GM23338 (cell line): ENCODE results near the gene CELF4.

Experiments
- POLR2AphosphoS5 ChIP-seq: IDR thresholded peaks from 2 replicates; pipeline ENCODE4 v1.6.1; 2016; ENCODE audit warnings: antibody characterized with exemption, low read depth
- TF ChIP-seq, protein P1 (sequence below), 2 experiments: fragments of 200-600 bp in 1 of 2; sonication (generic) in 1 of 2; conservative IDR thresholded peaks; 2 replicates each; pipeline versions ENCODE4 v1.5.1 to v1.6.1; 2016 to 2017; ENCODE audit warnings: antibody characterized with exemption in 2 of 2, low read depth in 2 of 2, mild to moderate bottlenecking in 2 of 2, moderate library complexity in 1 of 2

DNA sequence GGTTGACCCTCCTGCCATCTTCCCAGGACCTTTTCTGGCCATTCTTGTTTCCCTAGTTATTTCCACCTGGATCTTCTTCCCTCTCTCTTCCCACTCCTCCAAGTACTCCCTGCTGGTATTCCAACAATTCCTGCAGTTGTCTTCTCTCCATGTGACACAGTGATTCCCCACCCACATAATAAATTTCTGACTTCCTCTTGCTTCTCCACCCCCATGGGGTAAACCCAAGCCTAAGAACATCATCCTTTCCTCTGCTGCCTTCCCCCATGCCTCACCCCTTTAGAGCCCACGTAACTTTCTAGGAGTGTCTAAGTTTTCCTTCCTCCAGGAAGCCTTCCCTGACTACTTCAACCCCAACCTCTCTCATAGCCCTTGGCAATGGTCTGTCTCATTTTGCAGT, 72.6 kb downstream of the CELF4 start:
- TF ChIP-seq, protein P1, sequence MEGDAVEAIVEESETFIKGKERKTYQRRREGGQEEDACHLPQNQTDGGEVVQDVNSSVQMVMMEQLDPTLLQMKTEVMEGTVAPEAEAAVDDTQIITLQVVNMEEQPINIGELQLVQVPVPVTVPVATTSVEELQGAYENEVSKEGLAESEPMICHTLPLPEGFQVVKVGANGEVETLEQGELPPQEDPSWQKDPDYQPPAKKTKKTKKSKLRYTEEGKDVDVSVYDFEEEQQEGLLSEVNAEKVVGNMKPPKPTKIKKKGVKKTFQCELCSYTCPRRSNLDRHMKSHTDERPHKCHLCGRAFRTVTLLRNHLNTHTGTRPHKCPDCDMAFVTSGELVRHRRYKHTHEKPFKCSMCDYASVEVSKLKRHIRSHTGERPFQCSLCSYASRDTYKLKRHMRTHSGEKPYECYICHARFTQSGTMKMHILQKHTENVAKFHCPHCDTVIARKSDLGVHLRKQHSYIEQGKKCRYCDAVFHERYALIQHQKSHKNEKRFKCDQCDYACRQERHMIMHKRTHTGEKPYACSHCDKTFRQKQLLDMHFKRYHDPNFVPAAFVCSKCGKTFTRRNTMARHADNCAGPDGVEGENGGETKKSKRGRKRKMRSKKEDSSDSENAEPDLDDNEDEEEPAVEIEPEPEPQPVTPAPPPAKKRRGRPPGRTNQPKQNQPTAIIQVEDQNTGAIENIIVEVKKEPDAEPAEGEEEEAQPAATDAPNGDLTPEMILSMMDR (conservative IDR thresholded peaks at IDR 0.05; ENCODE audit: low read depth in 2 of 2): no peak
- no peak for TF ChIP-seq POLR2AphosphoS5
